RWPE2 (cell line): Measurements from ENCODE around the gene VIPR1.

Experiments
- ATAC-seq: fragments of 200-7000 bp; cut with Tn5 transposase; 3 replicates; pipeline ENCODE4 v1.9.1; 2021; ENCODE audit warnings: low read depth
- DNase-seq: peaks from one replicate; pipeline ENCODE4 v3.0.0-alpha.2; 2020; ENCODE audit warnings: low spot score
- H3K27ac ChIP-seq: fragments of 450-650 bp; 2 replicates; pipeline ENCODE4 v1.5.1; 2017; ENCODE audit warnings: mild to moderate bottlenecking; ENCODE audit not compliant: poor library complexity, severe bottlenecking
- H3K27me3 ChIP-seq: fragments of 250-450 bp; sonication (Bioruptor Pico); 2 replicates; pipeline ENCODE4 v1.5.1; 2021; ENCODE audit warnings: mild to moderate bottlenecking, moderate library complexity; ENCODE audit not compliant: insufficient read depth, poor library complexity, severe bottlenecking
- H3K36me3 ChIP-seq: fragments of 250-450 bp; sonication (Bioruptor Pico); 2 replicates; pipeline ENCODE4 v1.5.1; 2020; ENCODE audit warnings: low read depth, mild to moderate bottlenecking, moderate library complexity
- H3K4me1 ChIP-seq: fragments of 250-450 bp; sonication (Bioruptor Pico); 2 replicates; pipeline ENCODE4 v1.5.1; 2021; ENCODE audit warnings: mild to moderate bottlenecking, moderate library complexity; ENCODE audit not compliant: insufficient read depth, poor library complexity, severe bottlenecking
- H3K4me3 ChIP-seq: fragments of 250-450 bp; sonication (Bioruptor Pico); 2 replicates; pipeline ENCODE4 v1.5.1; 2021; ENCODE audit warnings: mild to moderate bottlenecking, moderate library complexity; ENCODE audit not compliant: severe bottlenecking
- H3K9me3 ChIP-seq: fragments of 250-450 bp; sonication (Bioruptor Pico); 2 replicates; pipeline ENCODE4 v1.5.1; 2021; ENCODE audit warnings: mild to moderate bottlenecking, moderate library complexity; ENCODE audit not compliant: severe bottlenecking
- TF ChIP-seq, protein P1 (sequence below): fragments of 450-650 bp; IDR thresholded peaks from one replicate; pipeline ENCODE4 v1.5.1; 2017; ENCODE audit warnings: mild to moderate bottlenecking, moderate library complexity; ENCODE audit not compliant: poor library complexity, severe bottlenecking

The VIPR1 gene

DNA sequence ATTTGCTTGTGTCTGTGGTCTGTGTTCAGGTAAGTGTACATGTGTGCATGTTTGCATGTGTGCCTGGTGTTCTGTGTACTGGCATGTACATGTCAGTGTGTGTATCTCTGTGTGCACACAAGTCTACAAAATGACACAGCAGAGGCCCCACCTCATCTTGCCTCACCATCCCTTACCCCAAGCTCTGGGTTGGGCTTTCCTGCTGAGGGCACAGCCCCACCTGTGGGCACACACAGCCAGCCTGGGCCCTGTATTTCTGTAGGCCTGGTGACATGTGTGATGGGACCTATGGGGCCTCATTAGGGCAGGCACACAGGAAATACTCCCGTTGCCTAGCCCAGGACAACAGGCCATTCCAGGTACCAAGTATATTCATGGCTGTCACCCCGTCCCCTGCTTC is 13.5 kb downstream of the VIPR1 start:
- Histone ChIP-seq H3K27me3 (no peaks in the 10 kb centered on the region), H3K9me3 (no peaks in the 10 kb centered on the region), H3K27ac (peak overlapping the region; percentile 57), H3K4me1 (peaks cover 13% of the 10 kb centered on the region), H3K36me3 (no peaks in the 10 kb centered on the region), H3K4me3 (no peak overlapping the region)
- TF ChIP-seq, protein P1, sequence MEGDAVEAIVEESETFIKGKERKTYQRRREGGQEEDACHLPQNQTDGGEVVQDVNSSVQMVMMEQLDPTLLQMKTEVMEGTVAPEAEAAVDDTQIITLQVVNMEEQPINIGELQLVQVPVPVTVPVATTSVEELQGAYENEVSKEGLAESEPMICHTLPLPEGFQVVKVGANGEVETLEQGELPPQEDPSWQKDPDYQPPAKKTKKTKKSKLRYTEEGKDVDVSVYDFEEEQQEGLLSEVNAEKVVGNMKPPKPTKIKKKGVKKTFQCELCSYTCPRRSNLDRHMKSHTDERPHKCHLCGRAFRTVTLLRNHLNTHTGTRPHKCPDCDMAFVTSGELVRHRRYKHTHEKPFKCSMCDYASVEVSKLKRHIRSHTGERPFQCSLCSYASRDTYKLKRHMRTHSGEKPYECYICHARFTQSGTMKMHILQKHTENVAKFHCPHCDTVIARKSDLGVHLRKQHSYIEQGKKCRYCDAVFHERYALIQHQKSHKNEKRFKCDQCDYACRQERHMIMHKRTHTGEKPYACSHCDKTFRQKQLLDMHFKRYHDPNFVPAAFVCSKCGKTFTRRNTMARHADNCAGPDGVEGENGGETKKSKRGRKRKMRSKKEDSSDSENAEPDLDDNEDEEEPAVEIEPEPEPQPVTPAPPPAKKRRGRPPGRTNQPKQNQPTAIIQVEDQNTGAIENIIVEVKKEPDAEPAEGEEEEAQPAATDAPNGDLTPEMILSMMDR = no peak
- ATAC-seq (peak; percentile 3; the same call in 1 of the 3 replicates), DNase-seq (no peak)

DNA sequence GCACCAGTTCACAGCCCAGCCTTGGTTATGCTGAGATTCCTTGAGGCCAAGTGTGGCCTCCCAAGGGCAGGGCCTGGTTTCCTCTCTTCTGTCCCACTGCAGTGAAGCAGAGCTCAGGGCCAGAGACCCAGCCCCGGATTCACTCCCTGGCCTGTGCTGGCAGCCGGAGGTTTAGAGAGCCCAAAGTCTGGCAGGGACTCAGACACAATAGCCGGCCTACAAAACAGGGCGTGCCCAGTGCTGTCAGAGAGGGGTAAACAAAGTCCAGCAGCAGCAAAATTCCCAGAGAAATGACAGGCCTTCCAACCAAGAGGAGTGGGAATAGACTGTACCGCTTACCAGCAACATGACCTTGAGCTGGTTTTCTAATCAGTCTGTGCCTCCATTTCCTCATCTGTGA is 14.0 kb downstream of the VIPR1 start:
- no peaks in the 10 kb centered on the region for H3K36me3 ChIP-seq
- H3K27ac ChIP-seq = peak overlapping the region; percentile 57
- H3K4me1 ChIP-seq = peaks cover 13% of the 10 kb centered on the region
- no peaks in the 10 kb centered on the region for H3K27me3 ChIP-seq
- H3K9me3 ChIP-seq = no peaks in the 10 kb centered on the region
- no peak for ATAC-seq
- DNase-seq = no peak
- TF ChIP-seq, protein P1 = no peak
- no peak overlapping the region for H3K4me3 ChIP-seq

DNA sequence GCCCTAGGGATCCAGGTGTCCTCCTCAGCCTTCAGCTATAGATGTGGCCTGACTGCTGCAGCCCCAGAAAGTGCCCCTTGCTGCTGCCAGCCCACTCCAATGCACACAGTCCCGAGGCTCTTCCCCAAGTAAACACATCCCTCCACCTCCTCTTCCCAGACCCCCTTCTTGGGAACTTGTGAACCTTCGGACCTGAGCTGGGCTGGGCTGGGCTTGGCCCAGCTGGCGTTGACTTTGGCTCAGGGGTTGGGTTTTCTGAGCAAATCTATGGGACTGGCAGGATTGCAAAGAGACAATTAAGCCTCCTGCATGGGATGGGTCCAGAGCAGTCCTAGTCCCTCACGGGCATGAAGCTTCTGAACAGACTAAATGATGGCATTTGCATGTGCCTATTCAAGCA is 14.7 kb downstream of the VIPR1 start:
- no peak overlapping the region for H3K4me3 ChIP-seq
- TF ChIP-seq, protein P1 = no peak
- H3K36me3 ChIP-seq = no peaks in the 10 kb centered on the region
- H3K27me3 ChIP-seq = no peaks in the 10 kb centered on the region
- H3K4me1 ChIP-seq = peaks cover 13% of the 10 kb centered on the region
- H3K9me3 ChIP-seq = no peaks in the 10 kb centered on the region
- ATAC-seq (no peak), DNase-seq (no peak)
- H3K27ac ChIP-seq = no peak overlapping the region

DNA sequence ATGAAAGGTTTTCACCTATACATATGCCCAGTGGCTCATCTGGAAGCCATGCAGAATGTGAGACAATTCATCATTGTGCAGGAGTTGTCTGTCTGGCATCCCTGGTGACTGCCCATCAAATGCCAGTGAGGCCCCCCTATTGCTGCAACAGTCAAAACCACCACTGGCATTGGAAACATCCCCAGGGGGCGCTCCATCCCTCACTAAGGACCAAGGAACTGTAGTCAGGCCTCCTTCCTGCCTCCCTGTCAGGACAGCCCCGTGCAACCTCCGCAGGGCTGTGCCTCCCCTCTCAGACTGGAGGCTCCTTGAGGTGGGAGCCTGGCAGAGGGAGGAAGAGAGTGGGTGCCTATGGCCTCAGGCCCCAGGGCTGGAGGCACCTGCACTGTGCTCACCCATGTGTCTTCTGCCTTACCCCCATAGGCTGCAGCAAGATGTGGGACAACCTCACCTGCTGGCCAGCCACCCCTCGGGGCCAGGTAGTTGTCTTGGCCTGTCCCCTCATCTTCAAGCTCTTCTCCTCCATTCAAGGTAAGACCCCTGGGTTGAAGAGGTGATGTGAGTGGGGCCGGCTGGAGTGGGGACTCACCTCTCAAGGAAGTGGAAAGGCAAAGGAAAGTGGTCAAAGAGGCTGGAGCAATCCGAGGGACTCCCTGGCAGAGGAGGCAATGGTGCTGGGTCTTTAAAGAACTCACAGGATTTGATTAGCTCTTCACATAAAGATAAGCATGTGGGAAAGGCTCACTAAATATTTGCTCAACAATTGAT is 16.5 kb downstream of the VIPR1 start:
- no peaks in the 10 kb centered on the region for H3K36me3 ChIP-seq
- H3K27ac ChIP-seq = no peak overlapping the region
- H3K27me3 ChIP-seq = no peaks in the 10 kb centered on the region
- ATAC-seq (no peak), DNase-seq (no peak)
- H3K4me3 ChIP-seq = no peak overlapping the region
- peaks cover 13% of the 10 kb centered on the region for H3K4me1 ChIP-seq
- TF ChIP-seq, protein P1 = no peak
- no peaks in the 10 kb centered on the region for H3K9me3 ChIP-seq

DNA sequence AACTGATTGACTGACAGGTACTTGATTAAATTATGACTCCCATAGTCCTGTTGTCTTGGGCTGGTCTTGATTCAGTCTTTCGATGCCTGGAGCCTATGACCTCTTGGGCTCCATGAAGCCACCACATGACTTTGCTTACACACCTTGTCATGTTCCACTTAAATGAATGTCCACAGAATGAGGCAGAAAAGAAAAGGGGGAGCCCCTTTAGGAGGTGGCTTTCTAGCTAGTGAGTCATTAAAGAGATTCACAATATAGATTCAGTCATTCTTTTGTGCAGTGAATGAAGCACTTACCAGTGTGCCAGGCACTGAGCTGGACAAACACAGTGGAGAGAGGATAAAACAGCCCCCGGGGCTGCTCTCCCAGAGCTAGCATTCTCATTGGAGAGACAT is 17.1 kb downstream of the VIPR1 start:
- H3K4me1 ChIP-seq = peaks cover 13% of the 10 kb centered on the region
- no peaks in the 10 kb centered on the region for H3K36me3 ChIP-seq
- no peak overlapping the region for H3K4me3 ChIP-seq
- DNase-seq (no peak), ATAC-seq (no peak)
- no peak overlapping the region for H3K27ac ChIP-seq
- no peaks in the 10 kb centered on the region for H3K9me3 ChIP-seq
- H3K27me3 ChIP-seq = no peaks in the 10 kb centered on the region
- TF ChIP-seq, protein P1 = no peak
